Measurements from ENCODE around the gene PTPRN2. TPM values are rescaled to one million over a fixed set of nuclear protein-coding genes. Genes with fewer than 3 reads are reported as not detected.
"Not testable (repeated sequence)": the region's sequence is repeated elsewhere in the genome, so short reads cannot be mapped to it uniquely, and the experiment has no call there.

The PTPRN2 gene
- total RNA-seq, 1 experiment from 2014 or later: 2.1 TPM

DNA sequence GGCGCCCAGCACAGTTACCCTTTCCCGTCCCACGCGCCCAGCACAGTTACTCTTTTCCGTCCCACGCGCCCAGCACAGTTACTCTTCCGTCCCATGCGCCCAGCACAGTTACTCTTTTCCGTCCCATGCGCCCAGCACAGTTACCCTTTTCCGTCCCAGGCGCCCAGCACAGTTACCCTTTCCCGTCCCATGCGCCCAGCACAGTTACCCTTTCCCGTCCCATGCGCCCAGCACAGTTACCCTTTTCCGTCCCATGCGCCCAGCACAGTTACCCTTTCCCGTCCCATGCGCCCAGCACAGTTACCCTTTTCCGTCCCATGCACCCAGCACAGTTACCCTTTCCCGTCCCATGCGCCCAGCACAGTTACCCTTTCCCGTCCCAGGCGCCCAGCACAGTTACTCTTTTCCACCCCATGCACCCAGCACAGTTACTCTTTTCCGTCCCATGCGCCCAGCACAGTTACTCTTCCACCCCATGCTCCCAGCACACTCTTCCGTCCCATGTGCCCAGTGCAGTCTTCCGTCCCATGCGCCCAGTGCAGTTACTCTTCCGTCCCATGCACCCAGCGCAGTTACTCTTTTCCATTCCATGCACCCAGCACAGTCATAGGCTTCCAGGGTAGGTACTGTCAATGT is 853.7 kb downstream of the PTPRN2 start:
- DNase-seq (ENCODE audit: low read depth, low spot score); H3K9ac ChIP-seq (ENCODE audit: low read length); H3K4me3 ChIP-seq (replicated peaks in 1 of 2; ENCODE audit: low read depth in 1 of 2, low read length in 2 of 2); H3K4me1 ChIP-seq (ENCODE audit: control insufficient read depth in 1 of 2, insufficient read depth in 2 of 2, low read length in 2 of 2); H3K36me3 ChIP-seq (ENCODE audit: control insufficient read depth in 1 of 2, insufficient read depth in 2 of 2, low read length in 2 of 2); H3K27ac ChIP-seq (ENCODE audit: low read depth, low read length); POLR2A ChIA-PET; BruUV-seq (replicated peaks); H2AFZ ChIP-seq (ENCODE audit: low read depth, low read length, poor library complexity, severe bottlenecking); H3K79me2 ChIP-seq (ENCODE audit: insufficient read depth, low read length); intact Hi-C loops (cut with micrococcal nuclease); RAD21 ChIA-PET (ENCODE audit: low non-redundant PET in 1 of 2, low total read pairs in 2 of 2, uncharacterized antibody in 2 of 2, unreplicated experiment in 2 of 2); H3K9me3 ChIP-seq (ENCODE audit: control insufficient read depth in 1 of 2, insufficient read depth in 1 of 2, low read depth in 1 of 2, low read length in 2 of 2); H3K9me2 ChIP-seq (ENCODE audit: insufficient read depth); ATAC-seq; H4K20me1 ChIP-seq (ENCODE audit: insufficient read depth); H3K4me2 ChIP-seq (ENCODE audit: low read length); CTCF ChIA-PET: not testable (repeated sequence)
- H3K27me3 ChIP-seq (ENCODE audit: insufficient read depth, low read length): 0 out of 2 replicates have a peak, but pooled peaks cover 13% of the 10 kb centered on the region

DNA sequence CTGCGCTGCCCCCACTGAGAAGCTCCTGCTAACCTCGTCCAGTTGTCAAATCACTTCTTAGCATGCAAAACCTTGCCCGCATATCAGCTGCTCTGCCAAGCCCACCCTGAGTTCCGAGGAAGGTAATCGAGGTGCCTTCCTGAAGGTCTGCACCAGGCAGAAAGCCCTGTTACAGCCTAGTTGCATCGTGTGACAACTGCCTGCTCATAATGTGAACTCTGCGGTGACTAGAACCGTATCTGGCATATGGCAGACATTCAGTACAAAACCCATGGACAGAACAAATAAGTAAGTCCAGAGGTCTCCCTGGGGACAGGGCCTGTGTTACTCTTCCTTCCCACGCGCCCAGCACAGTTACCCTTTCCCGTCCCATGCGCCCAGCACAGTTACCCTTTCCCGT is 856.5 kb downstream of the PTPRN2 start:
- Histone ChIP-seq H3K9me2 (ENCODE audit: insufficient read depth) (no peaks in the 10 kb centered on the region), H3K27me3 (ENCODE audit: insufficient read depth, low read length) (peaks cover 23% of the 10 kb centered on the region; the same call in 1 of the 2 replicates), H4K20me1 (ENCODE audit: insufficient read depth) (no peaks in the 10 kb centered on the region), H3K4me2 (ENCODE audit: low read length) (no peak overlapping the region), H3K9me3 (ENCODE audit: control insufficient read depth in 1 of 2, insufficient read depth in 1 of 2, low read depth in 1 of 2, low read length in 2 of 2) (no peaks in the 10 kb centered on the region), H3K4me3 (replicated peaks in 1 of 2; ENCODE audit: low read depth in 1 of 2, low read length in 2 of 2) (no peak overlapping the region), H3K9ac (ENCODE audit: low read length) (no peak overlapping the region), H3K79me2 (ENCODE audit: insufficient read depth, low read length) (no peaks in the 10 kb centered on the region), H3K36me3 (ENCODE audit: control insufficient read depth in 1 of 2, insufficient read depth in 2 of 2, low read length in 2 of 2) (no peaks in the 10 kb centered on the region), H3K4me1 (ENCODE audit: control insufficient read depth in 1 of 2, insufficient read depth in 2 of 2, low read length in 2 of 2) (no peaks in the 10 kb centered on the region), H3K27ac (ENCODE audit: low read depth, low read length) (no peak overlapping the region), H2AFZ (ENCODE audit: low read depth, low read length, poor library complexity, severe bottlenecking) (no peak overlapping the region)
- POLR2A ChIA-PET: no interaction called here
- DNase-seq (ENCODE audit: low read depth, low spot score) (no peak), ATAC-seq (no peak)
- no TSS peak for BruUV-seq (replicated peaks)
- intact Hi-C loops (cut with micrococcal nuclease): no loop called here
- no peak for TF ChIP-seq EZH2phosphoT487 (IDR thresholded peaks at IDR 0.05; ENCODE audit: borderline replicate concordance)
- TF ChIP-seq ZNF274 (IDR thresholded peaks at IDR 0.05; ENCODE audit: low read depth, low read length): no peak
- no peak for TF ChIP-seq POLR2AphosphoS5 (IDR thresholded peaks at IDR 0.05; ENCODE audit: low read depth, low read length)
- no peak for TF ChIP-seq ZFX (IDR thresholded peaks at IDR 0.05)
- CTCF ChIA-PET: no interaction called here
- RAD21 ChIA-PET (ENCODE audit: low non-redundant PET in 1 of 2, low total read pairs in 2 of 2, uncharacterized antibody in 2 of 2, unreplicated experiment in 2 of 2): no interaction called here
